ENCODE data around the gene DENND2D. TPM values are rescaled to one million over a fixed set of nuclear protein-coding genes. Genes with fewer than 3 reads are reported as not detected.

The DENND2D gene
- total and polyA plus RNA-seq, 9 of the 15 experiments (the other 6 are each of a cell fraction or from before 2014, with no cell fraction given), result 0.08 to 0.44 (median 0.13) TPM; not detected in 6

GRCh38 chr1:111213412-111213811 is 13.0 kb upstream of the DENND2D start:
- WGBS (ENCODE audit: insufficient coverage, low coverage, missing lambda C conversion rate), result 22% methylated on average over 6 of the region's 6 CpGs
- ChIA-PET CTCF (ENCODE audit: low intra/inter-chr PET ratio) (no interaction called here), POLR2A (no interaction called here)
- H3K36me3 ChIP-seq (ENCODE audit: control insufficient read depth, insufficient read depth, low read length), result no peaks in the 10 kb centered on the region
- intact Hi-C loops (cut with micrococcal nuclease), result loop anchor here (10.0 kb wide), 1 partner anchor 451 kb away; no protein-coding TSS in a partner anchor
- no peak overlapping the region for H3K9ac ChIP-seq (ENCODE audit: insufficient read depth in 1 of 2, low read depth in 2 of 2, low read length in 2 of 2)
- H3K9me3 ChIP-seq (replicated peaks; ENCODE audit: control insufficient read depth, insufficient read depth, low read depth, low read length), result no peaks in the 10 kb centered on the region
- in situ Hi-C loops (cut with MboI), result no loop called here
- BruUV-seq (replicated peaks), result no TSS peak
- H3K4me2 ChIP-seq (ENCODE audit: insufficient read depth, low read length), result no peak overlapping the region
- DNase-seq (ENCODE audit: extremely low read depth in 1 of 4, low spot score in 3 of 4) (no peak), ATAC-seq (peak; percentile 34; the same call in 2 of the 3 replicates), FAIRE-seq (no peak)
- H3K4me1 ChIP-seq (replicated peaks in 1 of 2; ENCODE audit: control insufficient read depth in 2 of 2, insufficient read depth in 2 of 2, low read length in 2 of 2), result peaks cover 0 to 10% of the 10 kb centered on the region in 2 experiments; a peak in 2 of 5 replicates
- H3K4me3 ChIP-seq, result no peak overlapping the region
- H3K9me1 ChIP-seq (ENCODE audit: control insufficient read depth, insufficient read depth, low read length), result no peaks in the 10 kb centered on the region
- H4K20me1 ChIP-seq (replicated peaks; ENCODE audit: control insufficient read depth, insufficient read depth, low read length), result no peaks in the 10 kb centered on the region
- H3K27ac ChIP-seq (ENCODE audit: extremely low read depth, low read depth, low read length), result no peak overlapping the region
- no peak overlapping the region for H2AFZ ChIP-seq (ENCODE audit: low read depth, low read length)
- H3K79me2 ChIP-seq (ENCODE audit: control insufficient read depth, insufficient read depth, low read length), result no peaks in the 10 kb centered on the region
- peaks cover 0 to 5% of the 10 kb centered on the region in 2 experiments; a peak in 1 of 5 replicates for H3K27me3 ChIP-seq (ENCODE audit: control insufficient read depth in 2 of 2, insufficient read depth in 2 of 2, low read length in 2 of 2)
- TF ChIP-seq CEBPG (CRISPR knock-in tag; IDR thresholded peaks at IDR 0.05) (peak; percentile 28; the same call in 1 of the 2 replicates), CEBPG (tag; conservative IDR thresholded peaks at IDR 0.05 in 1 of 2, IDR thresholded peaks at IDR 0.05 in 1 of 2) (no peak; a peak in 2 of 4 replicates), RAD21 (CRISPR knock-in tag; conservative IDR thresholded peaks at IDR 0.05 in 1 of 2, IDR thresholded peaks at IDR 0.05 in 1 of 2) (no peak), CBX1 (IDR thresholded peaks at IDR 0.05; ENCODE audit: low read depth) (no peak), ZNF316 (IDR thresholded peaks at IDR 0.05) (no peak), ZNF436 (CRISPR knock-in tag; IDR thresholded peaks at IDR 0.05) (no peak), E4F1 (CRISPR knock-in tag; IDR thresholded peaks at IDR 0.05; ENCODE audit: borderline replicate concordance) (no peak), NFYB (IDR thresholded peaks at IDR 0.05; ENCODE audit: extremely low read depth, insufficient read length) (no peak), NFIC (IDR thresholded peaks at IDR 0.05) (peak; percentile 74), DLX4 (CRISPR knock-in tag; IDR thresholded peaks at IDR 0.05) (no peak), KLF16 (IDR thresholded peaks at IDR 0.05) (no peak), STAG1 (CRISPR knock-in tag; IDR thresholded peaks at IDR 0.05; ENCODE audit: borderline replicate concordance) (no peak), HOXB6 (CRISPR knock-in tag; IDR thresholded peaks at IDR 0.05; ENCODE audit: borderline replicate concordance) (no peak), ZFP30 (CRISPR knock-in tag; IDR thresholded peaks at IDR 0.05; ENCODE audit: borderline replicate concordance) (no peak), LARP7 (IDR thresholded peaks at IDR 0.05) (no peak), ZNF140 (CRISPR knock-in tag; IDR thresholded peaks at IDR 0.05) (no peak), U2AF2 (optimal IDR thresholded peaks at IDR 0.05; ENCODE audit: low read depth, low read length) (no peak), SMC3 (conservative IDR thresholded peaks at IDR 0.05; ENCODE audit: insufficient read depth, low read depth, low read length) (no peak), MXD1 (CRISPR knock-in tag; IDR thresholded peaks at IDR 0.05; ENCODE audit: borderline replicate concordance, poor library complexity, severe bottlenecking) (no peak), NR2C2 (CRISPR knock-in tag; IDR thresholded peaks at IDR 0.05) (no peak), NR2C2 (tag; IDR thresholded peaks at IDR 0.05) (peak; percentile 61; the same call in 1 of the 2 replicates)

Data from K562 (cell line).